ENCODE data around the gene ELOB. TPM values are rescaled to one million over a fixed set of nuclear protein-coding genes. Genes with fewer than 3 reads are reported as not detected.

Gene ELOB
- total RNA-seq, 1 experiment from 2014 or later: 311 TPM

DNA sequence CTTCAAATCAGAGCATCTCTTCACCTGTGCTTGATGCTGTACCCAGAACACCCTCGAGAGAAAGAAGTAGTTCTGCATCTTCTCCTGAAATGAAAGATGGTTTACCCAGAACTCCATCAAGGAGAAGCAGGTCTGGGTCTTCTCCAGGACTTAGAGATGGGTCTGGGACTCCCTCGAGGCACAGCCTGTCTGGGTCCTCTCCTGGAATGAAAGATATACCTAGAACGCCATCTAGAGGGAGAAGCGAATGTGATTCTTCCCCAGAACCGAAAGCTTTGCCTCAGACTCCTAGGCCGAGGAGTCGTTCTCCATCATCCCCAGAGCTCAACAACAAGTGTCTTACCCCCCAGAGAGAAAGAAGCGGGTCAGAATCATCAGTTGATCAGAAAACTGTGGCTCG, 12.4 kb downstream of the ELOB start:
- no peaks in the 10 kb centered on the region for H3K4me1 ChIP-seq (replicated peaks)
- H3K27ac ChIP-seq: no peak overlapping the region
- no peak overlapping the region for H3K4me3 ChIP-seq
- no peak for DNase-seq (ENCODE audit: low read depth in 1 of 2, low spot score in 2 of 2)
- H3K9me3 ChIP-seq (replicated peaks): no peaks in the 10 kb centered on the region
- no peaks in the 10 kb centered on the region for H3K27me3 ChIP-seq (replicated peaks)
- H3K36me3 ChIP-seq: peaks cover 100% of the 10 kb centered on the region

DNA sequence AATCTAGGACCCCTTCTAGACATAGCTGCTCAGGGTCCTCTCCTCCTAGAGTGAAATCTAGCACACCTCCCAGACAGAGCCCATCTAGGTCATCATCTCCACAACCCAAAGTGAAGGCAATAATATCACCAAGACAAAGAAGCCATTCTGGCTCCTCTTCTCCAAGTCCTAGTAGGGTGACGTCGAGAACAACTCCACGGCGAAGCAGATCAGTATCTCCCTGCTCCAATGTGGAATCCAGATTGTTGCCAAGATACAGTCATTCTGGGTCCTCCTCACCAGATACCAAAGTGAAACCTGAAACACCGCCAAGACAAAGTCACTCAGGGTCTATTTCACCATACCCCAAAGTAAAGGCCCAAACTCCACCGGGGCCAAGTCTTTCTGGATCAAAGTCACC, 13.9 kb downstream of the ELOB start:
- H3K27ac ChIP-seq: no peak overlapping the region
- no peaks in the 10 kb centered on the region for H3K4me1 ChIP-seq (replicated peaks)

DNA sequence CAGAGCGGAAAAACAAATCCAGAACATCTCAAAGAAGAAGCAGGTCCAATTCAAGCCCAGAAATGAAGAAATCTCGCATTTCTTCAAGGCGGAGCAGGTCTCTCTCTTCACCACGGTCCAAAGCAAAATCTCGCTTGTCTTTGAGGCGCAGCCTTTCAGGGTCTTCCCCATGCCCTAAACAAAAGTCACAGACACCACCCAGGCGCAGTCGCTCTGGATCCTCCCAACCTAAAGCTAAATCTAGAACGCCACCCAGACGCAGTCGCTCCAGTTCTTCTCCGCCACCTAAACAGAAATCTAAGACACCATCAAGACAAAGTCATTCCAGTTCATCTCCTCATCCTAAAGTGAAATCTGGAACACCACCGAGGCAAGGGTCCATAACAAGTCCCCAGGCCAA, 14.4 kb downstream of the ELOB start:
- Histone ChIP-seq H3K4me1 (replicated peaks) (no peaks in the 10 kb centered on the region), H3K36me3 (peaks cover 100% of the 10 kb centered on the region), H3K27me3 (replicated peaks) (no peaks in the 10 kb centered on the region), H3K9me3 (replicated peaks) (no peaks in the 10 kb centered on the region), H3K27ac (no peak overlapping the region), H3K4me3 (no peak overlapping the region)
- no peak for DNase-seq (ENCODE audit: low read depth in 1 of 2, low spot score in 2 of 2)

More for the DNA sequence above, 13.9 kb downstream of the ELOB start:
- DNase-seq (ENCODE audit: low read depth in 1 of 2, low spot score in 2 of 2): no peak
- Histone ChIP-seq H3K36me3 (peaks cover 100% of the 10 kb centered on the region), H3K9me3 (replicated peaks) (no peaks in the 10 kb centered on the region), H3K27me3 (replicated peaks) (no peaks in the 10 kb centered on the region), H3K4me3 (no peak overlapping the region)

DNA sequence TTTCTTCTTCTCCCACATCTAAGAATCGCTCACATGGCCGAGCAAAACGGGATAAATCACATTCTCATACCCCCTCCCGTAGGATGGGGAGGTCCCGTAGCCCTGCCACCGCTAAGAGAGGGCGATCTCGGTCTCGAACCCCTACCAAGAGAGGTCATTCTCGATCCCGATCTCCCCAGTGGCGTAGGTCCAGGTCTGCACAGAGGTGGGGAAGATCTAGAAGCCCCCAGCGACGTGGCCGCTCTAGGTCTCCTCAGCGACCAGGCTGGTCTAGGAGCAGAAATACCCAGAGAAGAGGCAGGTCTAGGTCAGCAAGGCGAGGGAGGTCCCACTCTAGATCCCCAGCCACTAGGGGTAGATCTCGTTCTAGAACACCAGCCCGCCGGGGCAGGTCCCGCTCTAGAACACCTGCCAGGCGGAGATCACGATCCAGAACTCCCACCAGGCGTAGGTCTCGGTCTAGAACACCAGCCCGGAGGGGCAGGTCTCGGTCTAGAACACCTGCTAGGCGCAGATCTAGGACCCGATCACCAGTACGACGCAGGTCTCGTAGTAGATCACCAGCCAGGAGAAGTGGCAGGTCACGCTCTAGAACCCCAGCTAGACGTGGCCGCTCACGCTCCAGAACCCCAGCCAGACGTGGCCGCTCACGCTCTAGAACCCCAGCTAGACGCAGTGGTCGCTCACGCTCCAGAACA, 15.0 kb downstream of the ELOB start:
- H3K36me3 ChIP-seq: peaks cover 100% of the 10 kb centered on the region
- no peaks in the 10 kb centered on the region for H3K9me3 ChIP-seq (replicated peaks)
- H3K4me1 ChIP-seq (replicated peaks): no peaks in the 10 kb centered on the region
- H3K27ac ChIP-seq: no peak overlapping the region
- H3K4me3 ChIP-seq: no peak overlapping the region
- no peak for DNase-seq (ENCODE audit: low read depth in 1 of 2, low spot score in 2 of 2)
- no peaks in the 10 kb centered on the region for H3K27me3 ChIP-seq (replicated peaks)

- H3K4me3 ChIP-seq: no peak overlapping the region
- H3K9me3 ChIP-seq (replicated peaks): no peaks in the 10 kb centered on the region
- DNase-seq (ENCODE audit: low read depth in 1 of 2, low spot score in 2 of 2): no peak
These were observed 15.6 kb downstream of the ELOB start for GRCh38 chr16:2761472-2761871.

DNA sequence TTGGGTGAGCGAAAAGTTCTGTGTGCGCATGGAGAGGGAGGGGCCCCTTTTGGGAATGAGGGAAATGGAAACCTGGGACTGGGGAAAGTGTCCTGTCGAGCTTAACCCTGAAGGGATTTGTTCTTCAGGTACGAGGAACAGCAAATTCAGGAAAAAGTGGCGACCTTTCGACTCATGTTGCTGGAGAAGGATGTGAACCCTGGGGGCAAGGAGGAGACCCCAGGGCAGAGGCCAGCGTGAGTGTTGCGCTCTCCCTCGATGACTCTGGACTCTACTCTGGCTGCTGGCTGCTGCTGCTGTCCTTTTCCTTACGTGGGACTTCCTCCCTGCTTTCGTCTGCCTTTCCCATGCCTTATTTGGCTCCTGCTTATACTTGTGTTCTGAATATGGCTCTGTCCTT, 19.7 kb downstream of the ELOB start:
- H3K4me1 ChIP-seq (replicated peaks): peaks cover 7% of the 10 kb centered on the region
- H3K36me3 ChIP-seq: peaks cover 98% of the 10 kb centered on the region
- no peak overlapping the region for H3K27ac ChIP-seq
- no peaks in the 10 kb centered on the region for H3K9me3 ChIP-seq (replicated peaks)
- H3K27me3 ChIP-seq (replicated peaks): no peaks in the 10 kb centered on the region
- no peak overlapping the region for H3K4me3 ChIP-seq
- DNase-seq (ENCODE audit: low read depth in 1 of 2, low spot score in 2 of 2): no peak

More at GRCh38 chr16:2761472-2761871, 15.6 kb downstream of the ELOB start:
- Histone ChIP-seq H3K36me3 (peaks cover 100% of the 10 kb centered on the region), H3K4me1 (replicated peaks) (no peaks in the 10 kb centered on the region), H3K27ac (no peak overlapping the region), H3K27me3 (replicated peaks) (no peaks in the 10 kb centered on the region)

- Histone ChIP-seq H3K36me3 (peaks cover 95% of the 10 kb centered on the region), H3K4me1 (replicated peaks) (peaks cover 14% of the 10 kb centered on the region), H3K4me3 (no peak overlapping the region), H3K27ac (no peak overlapping the region), H3K9me3 (replicated peaks) (no peaks in the 10 kb centered on the region; the same call in 1 of the 2 replicates), H3K27me3 (replicated peaks) (no peaks in the 10 kb centered on the region)
- no peak for DNase-seq (ENCODE audit: low read depth in 1 of 2, low spot score in 2 of 2)
These were observed 20.6 kb downstream of the ELOB start for GRCh38 chr16:2756288-2757015.

- no peak for DNase-seq (ENCODE audit: low read depth in 1 of 2, low spot score in 2 of 2)
- H3K27ac ChIP-seq: no peak overlapping the region
- H3K4me3 ChIP-seq: no peak overlapping the region
- no peaks in the 10 kb centered on the region for H3K27me3 ChIP-seq (replicated peaks)
- H3K4me1 ChIP-seq (replicated peaks): peaks cover 17% of the 10 kb centered on the region
- H3K9me3 ChIP-seq (replicated peaks): no peaks in the 10 kb centered on the region; the same call in 1 of the 2 replicates
- H3K36me3 ChIP-seq: peaks cover 84% of the 10 kb centered on the region
These were observed 21.9 kb downstream of the ELOB start for GRCh38 chr16:2755158-2755557.

DNA sequence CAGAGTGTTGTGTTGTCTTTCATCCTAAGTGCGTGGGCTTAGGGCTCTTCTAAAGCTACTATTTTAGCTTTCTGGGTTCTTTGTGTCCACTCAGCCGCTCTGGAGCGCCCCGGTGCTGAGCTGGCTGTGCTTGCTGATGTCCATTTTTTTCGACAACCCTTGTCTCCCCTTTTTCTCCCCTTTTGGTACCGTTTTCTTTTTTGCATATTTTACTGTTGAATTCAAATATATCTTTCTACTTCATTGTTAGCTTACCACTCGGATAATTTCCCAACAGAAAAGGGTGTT, 23.4 kb downstream of the ELOB start:
- peak overlapping the region; percentile 99 for H3K27ac ChIP-seq
- peak overlapping the region; percentile 95 for H3K4me3 ChIP-seq
- H3K36me3 ChIP-seq: peaks cover 70% of the 10 kb centered on the region
- no peaks in the 10 kb centered on the region for H3K27me3 ChIP-seq (replicated peaks)
- peaks cover 17% of the 10 kb centered on the region for H3K4me1 ChIP-seq (replicated peaks)
- no peak for DNase-seq (ENCODE audit: low read depth in 1 of 2, low spot score in 2 of 2)
- no peaks in the 10 kb centered on the region; the same call in 1 of the 2 replicates for H3K9me3 ChIP-seq (replicated peaks)

- Histone ChIP-seq H3K4me3 (peak overlapping the region; percentile 95), H3K4me1 (replicated peaks) (peaks cover 17% of the 10 kb centered on the region), H3K27ac (peak overlapping the region; percentile 99), H3K27me3 (replicated peaks) (no peaks in the 10 kb centered on the region), H3K9me3 (replicated peaks) (no peaks in the 10 kb centered on the region; the same call in 1 of the 2 replicates), H3K36me3 (peaks cover 64% of the 10 kb centered on the region)
- peak in 1 of 2 experiments; percentile 85 for DNase-seq (ENCODE audit: low read depth in 1 of 2, low spot score in 2 of 2)
These were observed 24.0 kb downstream of the ELOB start for GRCh38 chr16:2752850-2753732.

DNA sequence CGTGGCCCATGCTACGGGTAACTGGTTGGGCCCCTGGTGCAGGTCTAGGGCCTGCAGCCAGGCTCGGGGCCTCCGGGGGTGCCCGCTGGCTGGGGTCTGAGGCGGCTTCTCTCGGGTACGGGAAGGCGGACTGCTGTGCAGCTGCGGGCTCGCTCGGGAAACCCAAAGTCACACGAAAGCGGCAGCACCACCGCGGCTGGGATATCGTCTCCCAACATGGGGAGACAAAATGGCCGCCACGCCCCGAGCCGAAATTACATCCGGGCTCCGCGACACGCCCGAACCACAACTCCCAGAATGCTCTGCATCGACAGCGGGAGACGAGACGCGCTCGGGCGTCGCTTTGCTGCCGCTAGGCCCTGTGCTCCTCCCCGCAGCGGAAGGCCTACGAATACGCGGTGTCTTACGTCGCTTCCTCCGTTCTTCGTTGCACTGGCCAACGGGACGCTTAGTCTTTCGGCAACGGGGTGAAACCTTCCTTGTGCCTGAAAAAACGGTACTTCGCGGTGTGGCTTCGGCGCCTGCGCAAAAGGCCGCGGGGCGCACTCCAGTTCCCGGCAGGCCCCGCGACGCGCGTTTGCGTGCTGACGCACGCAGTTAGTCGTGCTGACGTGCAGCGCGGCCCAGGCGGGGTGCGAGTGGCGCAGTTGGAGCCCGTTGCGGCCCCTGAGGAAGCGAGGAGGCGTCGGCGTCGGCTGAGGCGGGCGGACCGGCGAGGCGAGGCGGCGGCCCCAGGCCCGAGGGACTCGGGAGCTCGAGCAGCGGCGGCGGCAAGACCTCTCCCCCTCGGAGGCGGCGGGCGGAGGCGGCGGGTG, 24.8 kb downstream of the ELOB start, which contains the start of gene SRRM2:
SRRM2 (plus strand) TSS at position 604 of the 815 bp plus-strand sequence. CDS start 3,727 bp downstream, outside the sequence.
- Histone ChIP-seq H3K9me3 (replicated peaks) (no peaks in the 10 kb centered on the region; the same call in 1 of the 2 replicates), H3K36me3 (peaks cover 55% of the 10 kb centered on the region), H3K27ac (peak within 1 kb of the TSS; percentile 99), H3K27me3 (replicated peaks) (no peaks in the 10 kb centered on the region), H3K4me1 (replicated peaks) (peaks cover 17% of the 10 kb centered on the region), H3K4me3 (peak within 1 kb of the TSS; percentile 95)
- peak; percentile 95 to 99 for DNase-seq (ENCODE audit: low read depth in 1 of 2, low spot score in 2 of 2)

GRCh38 chr16:2751577-2752034, 25.5 kb downstream of the ELOB start:
- Histone ChIP-seq H3K9me3 (replicated peaks) (no peaks in the 10 kb centered on the region; the same call in 1 of the 2 replicates), H3K4me1 (replicated peaks) (peaks cover 17% of the 10 kb centered on the region), H3K36me3 (peaks cover 49% of the 10 kb centered on the region), H3K27ac (peak overlapping the region; percentile 99), H3K27me3 (replicated peaks) (no peaks in the 10 kb centered on the region), H3K4me3 (peak overlapping the region; percentile 95)
- no peak for DNase-seq (ENCODE audit: low read depth in 1 of 2, low spot score in 2 of 2)

DNA sequence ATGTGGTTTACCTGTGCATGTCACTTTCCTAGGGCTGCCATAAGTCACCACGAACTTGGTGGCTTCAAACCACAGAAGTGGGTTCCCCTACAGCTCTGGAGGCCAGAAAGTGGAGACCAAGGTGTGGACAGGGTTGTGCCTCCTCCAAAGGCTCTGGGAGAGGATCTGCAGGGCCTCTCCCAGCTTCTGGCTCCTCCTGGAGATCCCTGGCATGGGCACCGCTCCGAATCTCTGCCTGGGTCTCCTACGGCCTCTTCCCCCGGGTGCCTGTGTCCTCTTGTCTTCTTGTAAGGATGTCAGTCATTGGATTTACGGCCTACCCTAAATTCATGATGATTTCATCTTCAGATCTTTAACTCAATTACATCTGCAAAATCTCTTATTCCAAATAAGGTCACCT, 27.1 kb downstream of the ELOB start:
- Histone ChIP-seq H3K27ac (no peak overlapping the region), H3K4me1 (replicated peaks) (peaks cover 17% of the 10 kb centered on the region), H3K27me3 (replicated peaks) (no peaks in the 10 kb centered on the region), H3K4me3 (no peak overlapping the region), H3K9me3 (replicated peaks) (no peaks in the 10 kb centered on the region; the same call in 1 of the 2 replicates), H3K36me3 (peaks cover 32% of the 10 kb centered on the region)
- no peak for DNase-seq (ENCODE audit: low read depth in 1 of 2, low spot score in 2 of 2)
